NT2/D1 (cell line): ENCODE measurements around the gene MAP7D3.

Experiments used
- DNase-seq: peaks from one replicate; pipeline ENCODE4 v3.0.0-alpha.2; 2011; ENCODE audit warnings: low read depth, low spot score
- H3K27me3 ChIP-seq: 2 replicates; pipeline ENCODE4 v1.6.0; 2011; ENCODE audit warnings: mild to moderate bottlenecking; ENCODE audit not compliant: insufficient read length, insufficient read depth
- H3K36me3 ChIP-seq: 2 replicates; pipeline ENCODE4 v1.6.1; 2011; ENCODE audit warnings: mild to moderate bottlenecking, low read length, mixed read lengths; ENCODE audit not compliant: insufficient read depth, insufficient read length
- H3K4me1 ChIP-seq: 2 replicates; pipeline ENCODE4 v1.5.1; 2011; ENCODE audit not compliant: insufficient read depth, insufficient read length
- H3K4me3 ChIP-seq: 2 replicates; pipeline ENCODE4 v1.5.1; 2011; ENCODE audit warnings: low read depth; ENCODE audit not compliant: insufficient read length
- H3K9ac ChIP-seq: 2 replicates; pipeline ENCODE4 v1.6.0; 2011; ENCODE audit warnings: low read depth; ENCODE audit not compliant: insufficient read length
- H3K9me3 ChIP-seq: 2 replicates; pipeline ENCODE4 v1.5.1; 2011; ENCODE audit warnings: mild to moderate bottlenecking, low read length; ENCODE audit not compliant: insufficient read depth
- SUZ12 ChIP-seq: IDR thresholded peaks from 2 replicates; pipeline ENCODE4 v1.6.1; 2011; ENCODE audit not compliant: insufficient read length, insufficient read depth; ENCODE audit errors: extremely low read depth
- YY1 ChIP-seq: IDR thresholded peaks from 2 replicates; pipeline ENCODE4 v1.6.1; 2011; ENCODE audit not compliant: insufficient read length, insufficient read depth
- ZNF274 ChIP-seq: IDR thresholded peaks from 2 replicates; pipeline ENCODE4 v1.6.1; 2011; ENCODE audit warnings: mild to moderate bottlenecking, low read depth, low read length

Gene MAP7D3

DNA sequence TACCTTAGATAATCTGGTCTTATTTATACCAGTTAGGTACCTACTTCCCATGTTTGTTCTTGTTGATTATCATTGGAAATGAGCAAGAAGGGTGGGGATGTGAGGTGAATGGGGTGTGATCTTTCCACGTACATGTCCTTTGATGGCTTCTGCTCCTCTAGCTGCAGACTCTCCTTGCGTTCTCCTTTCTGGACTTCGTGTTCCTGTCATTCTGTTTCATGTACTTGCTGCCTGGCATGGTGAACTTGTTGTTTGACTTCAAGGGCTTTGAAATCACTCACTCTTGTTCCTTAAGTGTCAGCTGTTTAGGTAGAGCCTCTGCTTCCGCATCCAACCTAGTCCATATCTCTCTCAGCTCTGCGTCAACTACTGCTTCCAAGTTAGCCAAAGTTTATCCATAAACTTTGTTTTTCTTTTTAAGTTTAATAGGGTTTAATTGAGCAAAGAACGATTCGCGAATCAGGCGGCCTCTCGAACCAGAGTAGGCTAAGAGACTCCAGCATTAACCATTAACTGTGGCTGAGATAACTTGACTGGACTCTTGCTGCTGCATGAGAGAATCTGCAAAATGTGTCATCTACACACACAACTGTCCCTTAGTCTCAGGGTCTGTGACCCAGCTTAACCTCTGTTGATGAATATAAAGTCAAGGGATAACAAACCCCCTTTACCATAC lies 61.0 kb downstream of the MAP7D3 start:
- Histone ChIP-seq H3K9ac (no peak overlapping the region), H3K4me3 (no peak overlapping the region), H3K4me1 (no peaks in the 10 kb centered on the region), H3K9me3 (no peaks in the 10 kb centered on the region), H3K27me3 (no peaks in the 10 kb centered on the region), H3K36me3 (no peaks in the 10 kb centered on the region)
- TF ChIP-seq SUZ12 = no peak
- no peak for TF ChIP-seq ZNF274
- TF ChIP-seq YY1 = no peak
- no peak for DNase-seq

DNA sequence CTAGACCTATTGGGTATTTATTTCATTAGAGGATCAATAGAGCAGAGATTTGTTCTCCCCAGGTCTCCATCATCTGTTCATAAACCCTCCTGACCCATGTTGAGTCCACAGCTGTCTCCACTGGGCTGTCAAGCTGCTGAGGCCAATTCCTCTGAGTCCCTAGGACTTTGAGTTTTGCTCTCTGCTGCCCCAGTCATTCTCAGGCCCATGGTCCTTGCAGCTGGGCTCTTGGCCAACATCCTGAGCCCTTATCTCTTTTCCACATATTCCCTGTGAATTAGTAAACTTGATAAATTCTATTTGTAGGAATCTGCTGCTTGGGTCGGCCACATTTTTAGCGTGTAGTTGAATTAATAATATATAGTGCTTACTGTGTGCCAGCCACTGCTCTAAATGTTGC lies 62.0 kb downstream of the MAP7D3 start:
- no peaks in the 10 kb centered on the region for H3K4me1 ChIP-seq
- no peaks in the 10 kb centered on the region for H3K36me3 ChIP-seq
- no peak for DNase-seq
- no peak overlapping the region for H3K4me3 ChIP-seq
- H3K9ac ChIP-seq = no peak overlapping the region
- H3K27me3 ChIP-seq = no peaks in the 10 kb centered on the region
- H3K9me3 ChIP-seq = no peaks in the 10 kb centered on the region
- TF ChIP-seq YY1 = no peak
- no peak for TF ChIP-seq SUZ12
- TF ChIP-seq ZNF274 = no peak

DNA sequence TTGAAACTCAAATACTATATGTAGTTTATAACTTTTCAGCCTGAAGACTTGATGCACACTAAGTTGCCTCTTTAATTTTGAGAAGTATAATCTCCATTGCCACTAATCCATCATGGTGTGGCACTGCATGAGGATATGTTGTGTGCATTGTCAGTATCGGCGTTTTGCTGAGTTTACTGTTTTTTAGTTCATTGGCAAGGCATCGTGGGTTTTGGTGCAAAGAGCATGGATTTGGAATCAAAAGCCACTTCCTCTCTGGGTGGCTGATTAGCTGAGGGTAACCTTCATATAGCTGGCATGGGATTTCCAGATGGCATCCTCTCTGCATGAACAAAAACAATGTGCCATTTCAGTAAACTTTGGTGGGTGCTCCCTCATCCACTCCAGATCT lies 65.2 kb downstream of the MAP7D3 start:
- no peaks in the 10 kb centered on the region for H3K36me3 ChIP-seq
- DNase-seq = no peak
- TF ChIP-seq SUZ12 = no peak
- no peak for TF ChIP-seq ZNF274
- TF ChIP-seq YY1 = no peak
- H3K4me3 ChIP-seq = no peak overlapping the region
- no peaks in the 10 kb centered on the region for H3K9me3 ChIP-seq
- H3K27me3 ChIP-seq = no peaks in the 10 kb centered on the region
- no peaks in the 10 kb centered on the region for H3K4me1 ChIP-seq
- H3K9ac ChIP-seq = no peak overlapping the region

DNA sequence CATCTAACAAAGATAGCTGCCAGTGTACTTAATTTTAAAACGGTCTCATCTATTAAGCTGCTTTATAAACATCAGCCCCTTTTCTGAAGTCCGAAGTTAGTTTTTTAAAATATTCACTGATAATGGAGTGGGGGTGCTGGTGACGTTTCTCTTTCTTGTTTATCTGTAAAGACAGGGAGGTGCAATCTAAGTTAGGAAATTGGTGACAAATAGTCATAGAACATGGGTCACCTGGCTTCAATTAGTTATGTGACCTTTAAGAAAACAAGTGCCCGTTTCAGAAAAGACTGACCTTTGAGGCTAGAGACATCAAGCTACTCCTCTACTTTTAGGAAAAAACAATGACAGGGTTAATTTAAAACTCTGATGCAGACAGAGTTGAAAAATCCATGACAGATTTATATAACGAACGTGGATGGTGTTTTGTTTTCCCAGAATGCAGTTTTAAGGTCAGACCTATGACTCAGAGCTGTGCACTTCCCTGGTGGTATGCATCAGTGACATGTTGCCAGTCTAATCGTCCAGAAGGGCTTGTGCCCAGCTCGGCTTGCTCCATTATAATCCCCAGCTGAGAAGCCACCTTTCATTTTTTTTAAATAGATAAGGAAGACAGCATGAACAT lies 65.7 kb downstream of the MAP7D3 start:
- no peak for TF ChIP-seq YY1
- TF ChIP-seq ZNF274 = no peak
- TF ChIP-seq SUZ12 = no peak
- Histone ChIP-seq H3K27me3 (no peaks in the 10 kb centered on the region), H3K36me3 (no peaks in the 10 kb centered on the region), H3K4me3 (no peak overlapping the region), H3K9ac (no peak overlapping the region), H3K4me1 (no peaks in the 10 kb centered on the region), H3K9me3 (no peaks in the 10 kb centered on the region)
- no peak for DNase-seq

DNA sequence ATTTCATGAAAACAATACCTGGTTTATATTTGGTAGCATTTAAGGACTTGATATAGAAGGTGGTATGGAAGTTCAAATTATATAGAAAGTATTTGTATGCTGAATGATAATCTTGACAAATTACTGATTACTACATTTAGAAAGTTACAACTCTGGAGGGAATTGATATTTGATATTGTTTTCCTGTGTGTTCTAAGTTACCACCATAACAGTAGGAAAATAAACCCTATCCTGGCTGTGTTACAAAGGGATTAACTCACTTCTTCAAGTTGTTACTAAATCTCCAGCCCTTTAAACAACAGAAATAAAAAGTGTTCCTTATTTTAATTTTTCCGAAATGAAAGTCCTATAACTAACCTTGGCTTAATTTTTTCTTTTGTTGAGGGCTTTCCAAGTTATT lies 67.3 kb downstream of the MAP7D3 start:
- no peak for DNase-seq
- H3K4me3 ChIP-seq = no peak overlapping the region
- H3K36me3 ChIP-seq = no peaks in the 10 kb centered on the region
- H3K27me3 ChIP-seq = no peaks in the 10 kb centered on the region
- TF ChIP-seq YY1 (no peak), SUZ12 (no peak), ZNF274 (no peak)
- no peaks in the 10 kb centered on the region for H3K9me3 ChIP-seq
- H3K9ac ChIP-seq = no peak overlapping the region
- no peaks in the 10 kb centered on the region for H3K4me1 ChIP-seq

DNA sequence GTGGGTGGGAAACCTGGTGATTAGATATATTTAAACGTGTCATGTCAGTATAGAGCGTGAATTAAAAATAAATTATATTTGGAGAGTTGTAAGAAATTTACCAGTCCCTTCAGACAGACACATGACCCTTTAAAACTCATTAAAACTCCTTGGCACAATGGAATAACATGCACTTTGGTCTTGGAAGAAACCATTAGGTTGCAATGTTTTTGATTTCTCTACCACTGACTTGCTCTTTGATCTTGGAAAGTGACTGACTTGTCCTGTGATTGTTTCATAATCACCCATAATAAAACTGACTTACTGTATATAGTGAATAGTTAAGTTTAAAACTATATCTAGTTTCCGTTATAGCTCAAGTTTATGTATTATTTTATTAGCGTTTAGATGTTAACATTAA lies 68.0 kb downstream of the MAP7D3 start:
- no peaks in the 10 kb centered on the region for H3K36me3 ChIP-seq
- no peaks in the 10 kb centered on the region for H3K9me3 ChIP-seq
- H3K4me3 ChIP-seq = no peak overlapping the region
- TF ChIP-seq YY1 = no peak
- no peak for TF ChIP-seq ZNF274
- H3K9ac ChIP-seq = no peak overlapping the region
- no peaks in the 10 kb centered on the region for H3K27me3 ChIP-seq
- no peak for DNase-seq
- H3K4me1 ChIP-seq = no peaks in the 10 kb centered on the region

DNA sequence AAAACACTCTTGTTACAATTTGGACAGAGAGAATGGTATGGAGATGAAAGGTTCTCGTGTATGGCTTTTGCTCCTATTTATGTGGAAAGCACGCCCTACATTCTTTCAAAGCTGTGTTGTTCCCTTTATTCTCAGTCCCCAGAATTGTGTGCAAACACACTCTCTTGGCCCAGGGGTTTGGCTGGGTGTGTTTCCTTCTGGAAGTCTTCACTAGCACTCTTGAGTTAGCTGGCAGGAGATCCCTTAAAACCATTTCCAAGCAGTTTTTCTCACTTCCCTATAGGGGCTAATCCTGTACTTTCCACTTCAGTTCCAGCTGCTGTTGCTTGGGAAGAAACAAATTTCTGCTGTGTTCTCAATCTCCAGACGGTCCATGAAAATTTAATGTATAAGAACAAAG lies 68.8 kb downstream of the MAP7D3 start:
- Histone ChIP-seq H3K4me3 (no peak overlapping the region), H3K9ac (no peak overlapping the region), H3K9me3 (no peaks in the 10 kb centered on the region), H3K36me3 (no peaks in the 10 kb centered on the region), H3K27me3 (no peaks in the 10 kb centered on the region), H3K4me1 (no peaks in the 10 kb centered on the region)
- no peak for DNase-seq
- TF ChIP-seq SUZ12 (no peak), YY1 (no peak), ZNF274 (no peak)

DNA sequence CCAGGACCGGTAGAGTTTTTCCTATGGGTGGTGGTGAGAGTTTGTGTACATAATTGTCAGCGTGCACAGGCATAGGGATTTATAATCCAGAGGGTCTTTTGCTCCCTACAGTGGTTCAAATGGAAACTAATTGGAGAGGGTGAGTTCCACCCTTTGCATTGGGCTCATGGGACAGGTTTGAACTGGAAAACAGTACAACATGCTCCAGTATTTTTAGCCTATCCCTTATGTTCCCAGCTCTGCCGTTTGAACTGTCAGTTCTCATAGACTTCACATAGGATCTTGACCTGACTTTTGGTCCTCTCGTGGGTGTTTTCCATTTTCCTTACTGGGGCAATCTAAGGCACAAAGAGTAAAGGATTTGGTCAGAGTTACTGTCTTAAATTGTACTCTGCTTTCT lies 72.1 kb downstream of the MAP7D3 start:
- H3K4me3 ChIP-seq = no peak overlapping the region
- H3K36me3 ChIP-seq = no peaks in the 10 kb centered on the region
- H3K4me1 ChIP-seq = no peaks in the 10 kb centered on the region

More for the DNA sequence above, 72.1 kb downstream of the MAP7D3 start:
- Histone ChIP-seq H3K9me3 (no peaks in the 10 kb centered on the region), H3K9ac (no peak overlapping the region), H3K27me3 (no peaks in the 10 kb centered on the region)
- TF ChIP-seq ZNF274 = no peak
- TF ChIP-seq YY1 = no peak
- TF ChIP-seq SUZ12 = no peak
- no peak for DNase-seq
